GM23248 (cell line): Measurements from ENCODE around the gene SND1. TPM values are rescaled to one million over a fixed set of nuclear protein-coding genes. Genes with fewer than 3 reads are reported as not detected.

Source experiments
- DNase-seq: peaks from one replicate; pipeline ENCODE4 v3.0.0-alpha.2; 2015
- H2AFZ ChIP-seq: fragments of 200-600 bp; sonication (generic); 2 replicates; pipeline ENCODE4 v1.6.1; 2016; ENCODE audit warnings: antibody characterized with exemption
- H3F3A ChIP-seq: fragments of 200-600 bp; sonication (generic); 2 replicates; pipeline ENCODE4 v1.6.1; 2016; ENCODE audit warnings: mild to moderate bottlenecking, antibody characterized with exemption, mixed run types; ENCODE audit not compliant: insufficient read depth
- H3K27ac ChIP-seq: fragments of 200-600 bp; sonication (generic); 2 replicates; pipeline ENCODE4 v1.5.1; 2016; ENCODE audit warnings: mild to moderate bottlenecking
- H3K27me3 ChIP-seq: fragments of 200-600 bp; sonication (generic); replicated peaks from 2 replicates; pipeline ENCODE4 v1.6.1; 2016; ENCODE audit warnings: mild to moderate bottlenecking; ENCODE audit not compliant: insufficient read depth
- H3K36me3 ChIP-seq: fragments of 200-600 bp; sonication (generic); 2 replicates; pipeline ENCODE4 v1.6.1; 2016; ENCODE audit warnings: low read depth, mild to moderate bottlenecking
- H3K4me1 ChIP-seq: fragments of 200-600 bp; sonication (generic); 2 replicates; pipeline ENCODE4 v1.6.1; 2016; ENCODE audit warnings: mild to moderate bottlenecking; ENCODE audit not compliant: insufficient read depth
- H3K4me2 ChIP-seq: fragments of 200-600 bp; sonication (generic); one replicate; pipeline ENCODE4 v1.6.1; 2016; ENCODE audit warnings: mild to moderate bottlenecking; ENCODE audit not compliant: unreplicated experiment
- H3K4me3 ChIP-seq: fragments of 200-600 bp; sonication (generic); 2 replicates; pipeline ENCODE4 v1.5.1; 2016; ENCODE audit warnings: mild to moderate bottlenecking
- H3K79me2 ChIP-seq: fragments of 200-600 bp; sonication (generic); 2 replicates; pipeline ENCODE4 v1.6.1; 2016; ENCODE audit warnings: mild to moderate bottlenecking; ENCODE audit not compliant: insufficient read depth
- H3K9ac ChIP-seq: fragments of 200-600 bp; sonication (generic); 2 replicates; pipeline ENCODE4 v1.6.1; 2016; ENCODE audit warnings: mild to moderate bottlenecking
- H3K9me2 ChIP-seq: fragments of 200-600 bp; sonication (generic); 2 replicates; pipeline ENCODE4 v1.6.1; 2016; ENCODE audit warnings: mixed run types, mild to moderate bottlenecking, moderate library complexity; ENCODE audit not compliant: insufficient read depth
- H3K9me3 ChIP-seq: fragments of 200-600 bp; sonication (generic); one replicate; pipeline ENCODE4 v1.6.1; 2017; ENCODE audit warnings: low read depth
- H4K20me1 ChIP-seq: fragments of 200-600 bp; sonication (generic); 2 replicates; pipeline ENCODE4 v1.6.0; 2016; ENCODE audit not compliant: insufficient read depth
- EZH2 ChIP-seq: fragments of 200-600 bp; sonication (generic); IDR thresholded peaks from 2 replicates; pipeline ENCODE4 v1.6.1; 2018; ENCODE audit warnings: antibody characterized with exemption, mild to moderate bottlenecking; ENCODE audit not compliant: insufficient read depth, poor library complexity, severe bottlenecking
- EZH2phosphoT487 ChIP-seq: fragments of 200-600 bp; sonication (generic); IDR thresholded peaks from 2 replicates; pipeline ENCODE4 v1.6.1; 2018; ENCODE audit warnings: antibody characterized with exemption, moderate library complexity, mild to moderate bottlenecking, low read depth; ENCODE audit not compliant: insufficient read depth
- WGBS, 2 experiments: methylation state at CpG; one replicate each; pipeline ENCODE4 v1.1.6; 2015 to 2017; ENCODE audit warnings: low lambda C conversion rate in 2 of 2, low coverage in 1 of 2; ENCODE audit errors: missing lambda C conversion rate in 2 of 2; 5-methylcytosine and 5-hydroxymethylcytosine counted together
- in situ Hi-C: fragments of 300-500 bp; cut with MboI; formaldehyde crosslinking; loops from 2 replicates; pipeline ENCODE4 v1.15.0; 2020
- polyA plus RNA-seq: library from polyadenylated mRNA; unstranded; fragments of >200 nt; fragmentation: Nextera tagmentation; extraction: Ambion mirVana; gene quantifications from 2 replicates; pipeline ENCODE4 v1.2.1, GENCODE V29; 2016
- total RNA-seq: library from RNA; depleted of rRNA; stranded (reverse); fragments of >200 nt; shearing (Covaris generic); gene quantifications from 2 replicates; pipeline ENCODE4 v1.2.3, GENCODE V29; 2014

SND1 gene
- total and polyA plus RNA-seq, 2 experiments from 2014 or later, result 128 to 184 TPM

GRCh38 chr7:127887631-127888030 is 235.6 kb downstream of the SND1 start:
- Histone ChIP-seq H3K9ac (no peak overlapping the region), H3K4me1 (peaks cover 29% of the 10 kb centered on the region), H3K9me3 (no peaks in the 10 kb centered on the region), H3K4me2 (no peak overlapping the region), H3K4me3 (no peak overlapping the region), H3K9me2 (no peaks in the 10 kb centered on the region), H3K79me2 (peaks cover 86% of the 10 kb centered on the region), H4K20me1 (no peaks in the 10 kb centered on the region), H3K36me3 (peaks cover 24% of the 10 kb centered on the region), H3F3A (peaks cover 26% of the 10 kb centered on the region), H2AFZ (no peak overlapping the region), H3K27ac (no peak overlapping the region), H3K27me3 (no peaks in the 10 kb centered on the region)
- no peak for DNase-seq
- TF ChIP-seq EZH2phosphoT487, result no peak
- no peak for TF ChIP-seq EZH2
- WGBS, 2 experiments, result 94 to 99% methylated on average over 3 of the region's 3 CpGs
- in situ Hi-C loops, result no loop called here

DNA sequence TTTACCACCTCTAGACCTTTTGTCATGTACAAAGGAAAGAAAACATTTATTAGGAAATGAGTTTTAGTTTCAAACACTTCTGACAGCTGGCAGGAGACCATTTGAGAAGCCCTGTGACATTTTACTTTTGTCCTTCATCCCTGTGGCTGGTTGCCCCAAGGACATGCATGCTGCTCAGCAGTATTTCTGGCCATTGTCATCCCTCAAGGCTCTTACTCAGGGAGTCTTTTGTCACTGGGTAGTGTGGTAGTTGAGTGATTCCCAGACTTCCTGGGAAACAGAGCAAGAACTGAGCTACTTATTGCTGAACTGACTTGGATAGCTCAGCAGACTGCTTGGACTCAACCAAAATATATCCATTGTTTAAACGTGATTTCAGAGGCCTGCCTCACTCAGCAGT is 236.4 kb downstream of the SND1 start:
- Histone ChIP-seq H3K4me1 (peaks cover 29% of the 10 kb centered on the region), H3K27ac (no peak overlapping the region), H3K79me2 (peaks cover 86% of the 10 kb centered on the region), H3K36me3 (peaks cover 24% of the 10 kb centered on the region), H3K9ac (no peak overlapping the region), H3K27me3 (no peaks in the 10 kb centered on the region), H2AFZ (no peak overlapping the region), H3F3A (peaks cover 26% of the 10 kb centered on the region), H3K4me3 (no peak overlapping the region), H4K20me1 (no peaks in the 10 kb centered on the region), H3K9me3 (no peaks in the 10 kb centered on the region), H3K9me2 (no peaks in the 10 kb centered on the region), H3K4me2 (no peak overlapping the region)
- in situ Hi-C loops, result no loop called here
- no peak for TF ChIP-seq EZH2
- no peak for TF ChIP-seq EZH2phosphoT487
- 63 to 77% methylated on average over 1 of the region's 1 CpG for WGBS, 2 experiments
- no peak for DNase-seq

- Histone ChIP-seq H3K4me1 (peaks cover 29% of the 10 kb centered on the region), H3K27me3 (no peaks in the 10 kb centered on the region), H3K9ac (no peak overlapping the region), H3K4me2 (no peak overlapping the region), H3K9me3 (no peaks in the 10 kb centered on the region), H3K27ac (no peak overlapping the region), H2AFZ (no peak overlapping the region), H4K20me1 (no peaks in the 10 kb centered on the region), H3K4me3 (no peak overlapping the region), H3K79me2 (peaks cover 86% of the 10 kb centered on the region), H3K9me2 (no peaks in the 10 kb centered on the region), H3F3A (peaks cover 26% of the 10 kb centered on the region), H3K36me3 (peaks cover 24% of the 10 kb centered on the region)
- 92 to 93% methylated on average over 5 of the region's 5 CpGs for WGBS, 2 experiments
- in situ Hi-C loops, result no loop called here
- TF ChIP-seq EZH2 (no peak), EZH2phosphoT487 (no peak)
- DNase-seq, result no peak
Measured at GRCh38 chr7:127888825-127889224, 236.8 kb downstream of the SND1 start.

DNA sequence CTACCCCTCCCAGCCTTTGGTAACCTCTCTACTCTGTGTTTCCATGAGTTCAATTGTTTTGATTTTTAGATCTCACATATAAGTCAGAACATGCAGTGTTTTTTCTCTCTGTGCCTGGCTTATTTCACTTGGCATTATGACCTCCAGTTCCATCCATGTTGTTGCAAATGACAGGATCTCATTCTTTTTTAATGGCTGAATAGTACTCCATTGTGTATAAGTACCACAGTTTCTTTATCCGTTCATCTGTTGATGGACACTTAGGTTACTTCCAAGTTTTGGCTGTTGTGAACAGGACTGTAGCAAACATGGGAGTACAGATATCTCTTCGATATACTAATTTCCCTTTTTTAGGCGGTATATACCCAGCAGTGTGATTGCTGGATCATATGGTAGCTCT is 237.7 kb downstream of the SND1 start:
- in situ Hi-C loops, result no loop called here
- Histone ChIP-seq H3K9ac (no peak overlapping the region), H4K20me1 (no peaks in the 10 kb centered on the region), H3K27ac (no peak overlapping the region), H3K36me3 (peaks cover 24% of the 10 kb centered on the region), H3K4me2 (no peak overlapping the region), H3K79me2 (peaks cover 86% of the 10 kb centered on the region), H3K4me1 (peaks cover 31% of the 10 kb centered on the region), H3K9me3 (no peaks in the 10 kb centered on the region), H3K4me3 (no peak overlapping the region), H3K9me2 (no peaks in the 10 kb centered on the region), H3F3A (peaks cover 25% of the 10 kb centered on the region), H2AFZ (no peak overlapping the region), H3K27me3 (no peaks in the 10 kb centered on the region)
- 96 to 99% methylated on average over 3 of the region's 3 CpGs for WGBS, 2 experiments
- no peak for TF ChIP-seq EZH2phosphoT487
- TF ChIP-seq EZH2, result no peak
- DNase-seq, result no peak

DNA sequence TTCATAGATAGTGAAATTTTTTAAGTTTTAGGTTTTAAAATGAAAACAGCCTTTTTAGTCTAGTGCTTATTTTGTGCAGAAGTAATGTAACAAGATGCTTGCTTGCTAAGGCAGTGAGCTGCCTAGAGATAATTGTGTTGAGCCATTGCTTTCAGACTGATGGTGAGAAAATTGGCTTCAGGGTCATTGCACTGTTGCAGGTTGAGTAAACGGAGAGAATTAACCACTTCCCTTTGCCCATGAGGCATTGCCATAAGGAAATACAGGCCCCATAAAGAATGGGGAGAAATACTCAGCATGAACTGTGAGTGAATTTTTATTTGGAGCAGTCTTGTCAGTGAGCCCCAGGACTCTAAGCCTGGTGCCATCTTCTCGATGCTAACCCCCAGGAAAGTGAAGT is 238.7 kb downstream of the SND1 start:
- no peaks in the 10 kb centered on the region for H3K9me3 ChIP-seq
- in situ Hi-C loops, result no loop called here
- H3K27ac ChIP-seq, result no peak overlapping the region
- no peak for TF ChIP-seq EZH2phosphoT487
- TF ChIP-seq EZH2, result no peak
- peaks cover 89% of the 10 kb centered on the region for H3K79me2 ChIP-seq
- H3K36me3 ChIP-seq, result peaks cover 24% of the 10 kb centered on the region
- H3F3A ChIP-seq, result peaks cover 16% of the 10 kb centered on the region
- WGBS, 2 experiments, result 94 to 97% methylated on average over 2 of the region's 2 CpGs
- peaks cover 22% of the 10 kb centered on the region for H3K4me1 ChIP-seq
- H3K27me3 ChIP-seq, result no peaks in the 10 kb centered on the region
- H3K9ac ChIP-seq, result no peak overlapping the region
- no peaks in the 10 kb centered on the region for H4K20me1 ChIP-seq
- H3K9me2 ChIP-seq, result no peaks in the 10 kb centered on the region
- no peak overlapping the region for H2AFZ ChIP-seq
- no peak overlapping the region for H3K4me3 ChIP-seq
- DNase-seq, result no peak
- H3K4me2 ChIP-seq, result no peak overlapping the region
